WTC11 (cell line): Measurements from ENCODE around the gene RGS6. TPM values are rescaled to one million over a fixed set of nuclear protein-coding genes. Genes with fewer than 3 reads are reported as not detected.

Experiments
- ATAC-seq: fragments of 200-7000 bp; cut with Tn5 transposase; 2 replicates; pipeline ENCODE4 v1.10.0; 2021; ENCODE audit warnings: mild to moderate bottlenecking, moderate library complexity
- CTCF ChIA-PET: fragments of 300-600 bp; sonication (Branson Sonifier 250); formaldehyde crosslinking; loops from one replicate; lab custom pipeline; 2021; ENCODE audit warnings: antibody characterized with exemption; lab: Charles Lee
- POLR2A ChIA-PET: fragments of 350-600 bp; sonication (Branson Sonifier 250); formaldehyde crosslinking; loops from one replicate; lab custom pipeline; 2021; ENCODE audit warnings: antibody characterized with exemption; lab: Charles Lee
- DNase-seq: peaks from one replicate; pipeline ENCODE4 v3.0.0; 2021; ENCODE audit warnings: low spot score
- H3K27ac Mint-ChIP-seq: 2 replicates; pipeline ENCODE4 v1.8.0; 2021; ENCODE audit warnings: mixed read lengths
- H3K27me3 Mint-ChIP-seq: 2 replicates; pipeline ENCODE4 v1.8.0; 2021; ENCODE audit warnings: low read depth, mild to moderate bottlenecking, moderate library complexity, mixed read lengths
- H3K36me3 Mint-ChIP-seq: 2 replicates; pipeline ENCODE4 v1.8.0; 2021; ENCODE audit warnings: mixed read lengths
- H3K4me1 Mint-ChIP-seq: 2 replicates; pipeline ENCODE4 v1.8.0; 2022; ENCODE audit warnings: mixed read lengths
- H3K4me3 Mint-ChIP-seq: 2 replicates; pipeline ENCODE4 v1.8.0; 2021; ENCODE audit warnings: mild to moderate bottlenecking, moderate library complexity, mixed read lengths
- H3K9me3 Mint-ChIP-seq: 2 replicates; pipeline ENCODE4 v1.8.0; 2021; ENCODE audit warnings: mixed read lengths
- CDX4 ChIP-seq: fragments of 250-450 bp; sonication (Bioruptor Pico); IDR thresholded peaks from 2 replicates; pipeline ENCODE4 v1.9.0; 2021; ENCODE audit warnings: moderate library complexity, mild to moderate bottlenecking, inconsistent platforms, borderline replicate concordance
- ELF4 ChIP-seq: sonication (generic); formaldehyde crosslinking; IDR thresholded peaks from 2 replicates; pipeline ENCODE4 v1.8.1; 2022; ENCODE audit warnings: low read depth, mild to moderate bottlenecking, moderate library complexity, missing genetic modification reagents
- ESRRA ChIP-seq: sonication (generic); formaldehyde crosslinking; IDR thresholded peaks from 2 replicates; pipeline ENCODE4 v1.8.1; 2022; ENCODE audit warnings: mild to moderate bottlenecking, missing genetic modification reagents, borderline replicate concordance
- GRHL2 ChIP-seq: fragments of 250-450 bp; sonication (Bioruptor Pico); IDR thresholded peaks from 2 replicates; pipeline ENCODE4 v1.8.0; 2022; ENCODE audit warnings: mild to moderate bottlenecking, moderate library complexity; ENCODE audit not compliant: insufficient replicate concordance, severe bottlenecking
- HMGXB4 ChIP-seq: sonication (generic); formaldehyde crosslinking; IDR thresholded peaks from 2 replicates; pipeline ENCODE4 v1.8.1; 2023; ENCODE audit warnings: mild to moderate bottlenecking, moderate library complexity, missing genetic modification reagents
- IRF2 ChIP-seq: sonication (generic); formaldehyde crosslinking; IDR thresholded peaks from 2 replicates; pipeline ENCODE4 v1.8.0; 2022; ENCODE audit warnings: low read depth, missing genetic modification reagents, borderline replicate concordance
- NFATC4 ChIP-seq: fragments of 250-450 bp; sonication (Bioruptor Pico); IDR thresholded peaks from 2 replicates; pipeline ENCODE4 v1.9.0; 2021; ENCODE audit warnings: mild to moderate bottlenecking
- NR1H2 ChIP-seq: sonication (generic); formaldehyde crosslinking; IDR thresholded peaks from 2 replicates; pipeline ENCODE4 v1.9.0; 2021; ENCODE audit warnings: mild to moderate bottlenecking, moderate library complexity, missing genetic modification reagents
- SOX15 ChIP-seq: fragments of 250-450 bp; sonication (Bioruptor Pico); IDR thresholded peaks from 2 replicates; pipeline ENCODE4 v1.9.0; 2021; ENCODE audit warnings: mild to moderate bottlenecking
- TCF7 ChIP-seq: sonication (generic); formaldehyde crosslinking; IDR thresholded peaks from 2 replicates; pipeline ENCODE4 v1.8.0; 2022; ENCODE audit warnings: mild to moderate bottlenecking, low read depth, missing genetic modification reagents, moderate library complexity
- TP53 ChIP-seq: sonication (generic); formaldehyde crosslinking; IDR thresholded peaks from 2 replicates; pipeline ENCODE4 v1.8.1; 2023; ENCODE audit warnings: mild to moderate bottlenecking, missing genetic modification reagents
- USF1 ChIP-seq: sonication (generic); formaldehyde crosslinking; IDR thresholded peaks from 2 replicates; pipeline ENCODE4 v1.8.0; 2022; ENCODE audit warnings: mild to moderate bottlenecking, missing genetic modification reagents
- ZBTB21 ChIP-seq: sonication (generic); formaldehyde crosslinking; IDR thresholded peaks from 2 replicates; pipeline ENCODE4 v1.8.1; 2023; ENCODE audit warnings: mild to moderate bottlenecking, missing genetic modification reagents, borderline replicate concordance
- ZNF232 ChIP-seq: sonication (generic); formaldehyde crosslinking; IDR thresholded peaks from 2 replicates; pipeline ENCODE4 v1.8.0; 2022; ENCODE audit warnings: mild to moderate bottlenecking, missing genetic modification reagents
- ZNF263 ChIP-seq: sonication (generic); formaldehyde crosslinking; IDR thresholded peaks from 2 replicates; pipeline ENCODE4 v1.8.1; 2022; ENCODE audit warnings: low read depth, mild to moderate bottlenecking, moderate library complexity, missing genetic modification reagents
- ZNF317 ChIP-seq: sonication (generic); formaldehyde crosslinking; IDR thresholded peaks from 2 replicates; pipeline ENCODE4 v1.8.1; 2023; ENCODE audit warnings: low read depth, mild to moderate bottlenecking, moderate library complexity, missing genetic modification reagents, borderline replicate concordance
- ZNF416 ChIP-seq: fragments of 250-450 bp; sonication (Bioruptor Pico); IDR thresholded peaks from 2 replicates; pipeline ENCODE4 v1.9.0; 2021; ENCODE audit warnings: mild to moderate bottlenecking, inconsistent platforms
- ZNF423 ChIP-seq: fragments of 250-450 bp; sonication (Bioruptor Pico); IDR thresholded peaks from 2 replicates; pipeline ENCODE4 v2.1.2; 2022; ENCODE audit warnings: mild to moderate bottlenecking, moderate library complexity
- ZNF532 ChIP-seq: fragments of 250-450 bp; sonication (Bioruptor Pico); IDR thresholded peaks from 2 replicates; pipeline ENCODE4 v1.9.0; 2021; ENCODE audit warnings: mild to moderate bottlenecking, borderline replicate concordance
- total RNA-seq: library from RNA; stranded (reverse); gene quantifications from 3 replicates; pipeline ENCODE4 v1.2.3, GENCODE V29; 2021
- TF ChIP-seq, protein P1 (sequence below): sonication (generic); formaldehyde crosslinking; conservative IDR thresholded peaks from 2 replicates; pipeline ENCODE4 v1.8.1; 2022; ENCODE audit warnings: mild to moderate bottlenecking, missing genetic modification reagents
- TF ChIP-seq, protein P2 (sequence below): sonication (generic); formaldehyde crosslinking; IDR thresholded peaks from 2 replicates; pipeline ENCODE4 v1.8.0; 2022; ENCODE audit warnings: missing genetic modification reagents
- TF ChIP-seq, protein P3 (sequence below): sonication (generic); formaldehyde crosslinking; IDR thresholded peaks from 2 replicates; pipeline ENCODE4 v1.8.0; 2023; ENCODE audit warnings: mild to moderate bottlenecking, missing genetic modification reagents

Gene RGS6
- total RNA-seq, 1 experiment from 2014 or later, result 1.0 TPM

- TF ChIP-seq TP53 (CRISPR knock-in tag) (no peak), ZNF532 (CRISPR knock-in tag) (no peak), ESRRA (no peak), SOX15 (CRISPR knock-in tag) (no peak), ELF4 (no peak), TCF7 (no peak), HMGXB4 (no peak), IRF2 (CRISPR knock-in tag) (no peak)
- TF ChIP-seq, protein P1, sequence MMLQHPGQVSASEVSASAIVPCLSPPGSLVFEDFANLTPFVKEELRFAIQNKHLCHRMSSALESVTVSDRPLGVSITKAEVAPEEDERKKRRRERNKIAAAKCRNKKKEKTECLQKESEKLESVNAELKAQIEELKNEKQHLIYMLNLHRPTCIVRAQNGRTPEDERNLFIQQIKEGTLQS (CRISPR knock-in tag), result no peak
These were observed 8.7 kb upstream of the RGS6 start (continued) for GRCh38 chr14:71923513-71923912.

GRCh38 chr14:71931492-71932228 is 569 bp upstream of the RGS6 start:
- no peak for DNase-seq
- peak; percentile 36 for ATAC-seq
- H3K36me3 Mint-ChIP-seq, result no peaks in the 10 kb centered on the region; the same call in 1 of the 2 replicates
- H3K27me3 Mint-ChIP-seq, result peaks cover 55% of the 10 kb centered on the region
- peak overlapping the region; percentile 58 for H3K4me3 Mint-ChIP-seq
- H3K4me1 Mint-ChIP-seq, result peaks cover 17% of the 10 kb centered on the region
- POLR2A ChIA-PET, result no interaction called here
- no peak overlapping the region for H3K27ac Mint-ChIP-seq
- CTCF ChIA-PET, result interaction anchor here (0.6 to 2.4 kb wide), 19 partner anchors 13 to 503 kb away, joined by 3 to 12 read pairs (median 4); no protein-coding TSS in a partner anchor
- peaks cover 12% of the 10 kb centered on the region for H3K9me3 Mint-ChIP-seq
- no peak for TF ChIP-seq ZNF317 (CRISPR knock-in tag)
- TF ChIP-seq ZNF263 (CRISPR knock-in tag), result no peak
- no peak for TF ChIP-seq USF1 (CRISPR knock-in tag)
- TF ChIP-seq ZNF416 (CRISPR knock-in tag), result no peak
- no peak for TF ChIP-seq GRHL2
- TF ChIP-seq NFATC4 (CRISPR knock-in tag), result no peak
- TF ChIP-seq ZNF423 (CRISPR knock-in tag), result no peak
- no peak for TF ChIP-seq NR1H2 (CRISPR knock-in tag)
- TF ChIP-seq ZBTB21 (CRISPR knock-in tag), result no peak
- TF ChIP-seq, protein P2, sequence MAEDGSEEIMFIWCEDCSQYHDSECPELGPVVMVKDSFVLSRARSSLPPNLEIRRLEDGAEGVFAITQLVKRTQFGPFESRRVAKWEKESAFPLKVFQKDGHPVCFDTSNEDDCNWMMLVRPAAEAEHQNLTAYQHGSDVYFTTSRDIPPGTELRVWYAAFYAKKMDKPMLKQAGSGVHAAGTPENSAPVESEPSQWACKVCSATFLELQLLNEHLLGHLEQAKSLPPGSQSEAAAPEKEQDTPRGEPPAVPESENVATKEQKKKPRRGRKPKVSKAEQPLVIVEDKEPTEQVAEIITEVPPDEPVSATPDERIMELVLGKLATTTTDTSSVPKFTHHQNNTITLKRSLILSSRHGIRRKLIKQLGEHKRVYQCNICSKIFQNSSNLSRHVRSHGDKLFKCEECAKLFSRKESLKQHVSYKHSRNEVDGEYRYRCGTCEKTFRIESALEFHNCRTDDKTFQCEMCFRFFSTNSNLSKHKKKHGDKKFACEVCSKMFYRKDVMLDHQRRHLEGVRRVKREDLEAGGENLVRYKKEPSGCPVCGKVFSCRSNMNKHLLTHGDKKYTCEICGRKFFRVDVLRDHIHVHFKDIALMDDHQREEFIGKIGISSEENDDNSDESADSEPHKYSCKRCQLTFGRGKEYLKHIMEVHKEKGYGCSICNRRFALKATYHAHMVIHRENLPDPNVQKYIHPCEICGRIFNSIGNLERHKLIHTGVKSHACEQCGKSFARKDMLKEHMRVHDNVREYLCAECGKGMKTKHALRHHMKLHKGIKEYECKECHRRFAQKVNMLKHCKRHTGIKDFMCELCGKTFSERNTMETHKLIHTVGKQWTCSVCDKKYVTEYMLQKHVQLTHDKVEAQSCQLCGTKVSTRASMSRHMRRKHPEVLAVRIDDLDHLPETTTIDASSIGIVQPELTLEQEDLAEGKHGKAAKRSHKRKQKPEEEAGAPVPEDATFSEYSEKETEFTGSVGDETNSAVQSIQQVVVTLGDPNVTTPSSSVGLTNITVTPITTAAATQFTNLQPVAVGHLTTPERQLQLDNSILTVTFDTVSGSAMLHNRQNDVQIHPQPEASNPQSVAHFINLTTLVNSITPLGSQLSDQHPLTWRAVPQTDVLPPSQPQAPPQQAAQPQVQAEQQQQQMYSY (CRISPR knock-in tag), result no peak
- TF ChIP-seq, protein P3, sequence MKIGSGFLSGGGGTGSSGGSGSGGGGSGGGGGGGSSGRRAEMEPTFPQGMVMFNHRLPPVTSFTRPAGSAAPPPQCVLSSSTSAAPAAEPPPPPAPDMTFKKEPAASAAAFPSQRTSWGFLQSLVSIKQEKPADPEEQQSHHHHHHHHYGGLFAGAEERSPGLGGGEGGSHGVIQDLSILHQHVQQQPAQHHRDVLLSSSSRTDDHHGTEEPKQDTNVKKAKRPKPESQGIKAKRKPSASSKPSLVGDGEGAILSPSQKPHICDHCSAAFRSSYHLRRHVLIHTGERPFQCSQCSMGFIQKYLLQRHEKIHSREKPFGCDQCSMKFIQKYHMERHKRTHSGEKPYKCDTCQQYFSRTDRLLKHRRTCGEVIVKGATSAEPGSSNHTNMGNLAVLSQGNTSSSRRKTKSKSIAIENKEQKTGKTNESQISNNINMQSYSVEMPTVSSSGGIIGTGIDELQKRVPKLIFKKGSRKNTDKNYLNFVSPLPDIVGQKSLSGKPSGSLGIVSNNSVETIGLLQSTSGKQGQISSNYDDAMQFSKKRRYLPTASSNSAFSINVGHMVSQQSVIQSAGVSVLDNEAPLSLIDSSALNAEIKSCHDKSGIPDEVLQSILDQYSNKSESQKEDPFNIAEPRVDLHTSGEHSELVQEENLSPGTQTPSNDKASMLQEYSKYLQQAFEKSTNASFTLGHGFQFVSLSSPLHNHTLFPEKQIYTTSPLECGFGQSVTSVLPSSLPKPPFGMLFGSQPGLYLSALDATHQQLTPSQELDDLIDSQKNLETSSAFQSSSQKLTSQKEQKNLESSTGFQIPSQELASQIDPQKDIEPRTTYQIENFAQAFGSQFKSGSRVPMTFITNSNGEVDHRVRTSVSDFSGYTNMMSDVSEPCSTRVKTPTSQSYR (CRISPR knock-in tag), result no peak
- no peak for TF ChIP-seq ZNF232 (CRISPR knock-in tag)
- no peak for TF ChIP-seq CDX4 (CRISPR knock-in tag)
- no peak for TF ChIP-seq SOX15 (CRISPR knock-in tag)
